NCI-H2227 (cell line): ENCODE measurements around the gene CDNF.
"Not testable (repeated sequence)": the region's sequence is repeated elsewhere in the genome, so short reads cannot be mapped to it uniquely, and the experiment has no call there.

ENCODE experiments used
- DNase-seq: peaks from one replicate; lab custom pipeline; 2025; ENCODE audit not compliant: unreplicated experiment; lab: John Stamatoyannopoulos, UW

Gene CDNF

GRCh38 chr10:14839305-14839695 lies 1.5 kb upstream of the CDNF start:
- DNase-seq = no peak

GRCh38 chr10:14838582-14839304 lies 906 bp upstream of the CDNF start:
- peak; percentile 28 for DNase-seq

GRCh38 chr10:14837003-14837756 lies 657 bp downstream of the CDNF start:
- peak; percentile 48 for DNase-seq

- no peak for DNase-seq
Observed at GRCh38 chr10:14836208-14836607, 1.6 kb downstream of the CDNF start.

GRCh38 chr10:14833106-14833505 lies 4.7 kb downstream of the CDNF start:
- no peak for DNase-seq

GRCh38 chr10:14826076-14826829 lies 11.6 kb downstream of the CDNF start:
- no peak for DNase-seq

- no peak for DNase-seq
Observed at GRCh38 chr10:14823966-14824365, 13.9 kb downstream of the CDNF start.

GRCh38 chr10:14822879-14823755 lies 14.7 kb downstream of the CDNF start:
- peak; percentile 14 for DNase-seq

GRCh38 chr10:14821635-14822375 lies 16.0 kb downstream of the CDNF start:
- no peak for DNase-seq

GRCh38 chr10:14820775-14821154 lies 17.1 kb downstream of the CDNF start:
- DNase-seq = no peak

- DNase-seq = no peak
Observed at GRCh38 chr10:14820010-14820774, 17.6 kb downstream of the CDNF start.

GRCh38 chr10:14816717-14817116 lies 21.1 kb downstream of the CDNF start:
- DNase-seq = not testable (repeated sequence)

- DNase-seq = no peak
Observed at GRCh38 chr10:14815681-14816080, 22.2 kb downstream of the CDNF start.

- no peak for DNase-seq
Observed at GRCh38 chr10:14812271-14812670, 25.6 kb downstream of the CDNF start.

GRCh38 chr10:14810969-14811953 lies 26.6 kb downstream of the CDNF start:
- DNase-seq = no peak

- no peak for DNase-seq
Observed at GRCh38 chr10:14806318-14806717, 31.5 kb downstream of the CDNF start.

GRCh38 chr10:14803827-14804226 lies 34.0 kb downstream of the CDNF start:
- DNase-seq = no peak

- DNase-seq = no peak
Observed at GRCh38 chr10:14801723-14802122, 36.1 kb downstream of the CDNF start.
